K562 (cell line): ENCODE data around the gene NTM. TPM values are rescaled to one million over a fixed set of nuclear protein-coding genes. Genes with fewer than 3 reads are reported as not detected.

Experiments used
- ATAC-seq: fragments of 200-7000 bp; cut with Tn5 transposase; 3 replicates; pipeline ENCODE4 v1.9.1; 2020; ENCODE audit warnings: moderate library complexity
- BruUV-seq: library from RNA; stranded (reverse); fragments of 400-500 nt; replicated peaks from 2 replicates; lab custom pipeline; 2021; lab: Mats Ljungman, UMichigan
- CTCF ChIA-PET: fragments of 300-600 bp; formaldehyde crosslinking; extraction: SDS; loops from one replicate; lab custom pipeline; 2021; ENCODE audit warnings: low intra/inter-chr PET ratio; lab: Yijun Ruan, JAX
- POLR2A ChIA-PET: fragments of 300-600, 350-650 bp; sonication (Branson Sonifier 250); formaldehyde crosslinking; extraction: SDS; loops from one replicate; lab custom pipeline; 2021; ENCODE audit warnings: antibody characterized with exemption, inconsistent platforms; lab: Yijun Ruan, JAX
- DNase-seq, 4 experiments: peaks; one replicate each; pipeline versions ENCODE4 v3.0.0 to v3.0.0-alpha.2; 2011 to 2018; ENCODE audit warnings: low spot score in 3 of 4, mixed read lengths in 3 of 4; ENCODE audit errors: extremely low read depth in 1 of 4
- FAIRE-seq: peaks from 2 replicates; lab custom pipeline; 2011; peaks lifted over from hg19 to GRCh38; lab: Jason Lieb, UNC
- H2AFZ ChIP-seq: 2 replicates; pipeline ENCODE4 v1.6.0; 2011; ENCODE audit warnings: low read depth, low read length, control low read depth, inconsistent platforms
- H3K27ac ChIP-seq: fragments of 200-600 bp; 3 replicates; pipeline ENCODE4 v1.8.0; 2011; ENCODE audit warnings: low read depth, mild to moderate bottlenecking, control low read depth, inconsistent platforms, low read length, moderate library complexity, mixed read lengths; ENCODE audit errors: extremely low read depth
- H3K27me3 ChIP-seq, 2 experiments: fragments of 300-600 bp in 1 of 2; 2 replicates in 1 of 2; 3 replicates in 1 of 2; pipeline versions ENCODE4 v1.6.0 to v1.8.0; 2011; ENCODE audit warnings: inconsistent platforms in 2 of 2, low read length in 2 of 2, mild to moderate bottlenecking in 1 of 2, mixed read lengths in 1 of 2, moderate library complexity in 1 of 2; ENCODE audit not compliant: control insufficient read depth in 2 of 2, insufficient read depth in 2 of 2
- H3K36me3 ChIP-seq: fragments of 300-600 bp; 3 replicates; pipeline ENCODE4 v1.8.0; 2011; ENCODE audit warnings: mild to moderate bottlenecking, low read length, inconsistent platforms; ENCODE audit not compliant: control insufficient read depth, insufficient read depth
- H3K4me1 ChIP-seq, 2 experiments: fragments of 200-600 bp in 1 of 2; replicated peaks in 1 of 2; 2 replicates in 1 of 2; 3 replicates in 1 of 2; pipeline versions ENCODE4 v1.5.1 to v1.8.0; 2011; ENCODE audit warnings: inconsistent platforms in 2 of 2, low read length in 2 of 2, mild to moderate bottlenecking in 1 of 2, mixed read lengths in 1 of 2, moderate library complexity in 1 of 2; ENCODE audit not compliant: control insufficient read depth in 2 of 2, insufficient read depth in 2 of 2
- H3K4me2 ChIP-seq: 2 replicates; pipeline ENCODE4 v1.6.1; 2011; ENCODE audit warnings: low read length, control low read depth, inconsistent platforms, mixed read lengths; ENCODE audit not compliant: insufficient read depth
- H3K4me3 ChIP-seq: fragments of 200-600 bp; sonication (generic), shearing (Covaris generic); 2 replicates; pipeline ENCODE4 v1.5.1; 2016; ENCODE audit warnings: control low read depth, inconsistent platforms
- H3K79me2 ChIP-seq: fragments of 200-600 bp; 3 replicates; pipeline ENCODE4 v1.8.0; 2011; ENCODE audit warnings: low read length, inconsistent platforms; ENCODE audit not compliant: control insufficient read depth, insufficient read depth
- H3K9ac ChIP-seq, 2 experiments: 2 replicates each; pipeline versions ENCODE4 v1.6.0 to v1.6.1; 2011; ENCODE audit warnings: low read depth in 2 of 2, low read length in 2 of 2, control low read depth in 1 of 2, inconsistent platforms in 1 of 2, mild to moderate bottlenecking in 1 of 2, mixed read lengths in 1 of 2; ENCODE audit not compliant: insufficient read depth in 1 of 2
- H3K9me1 ChIP-seq: one replicate; pipeline ENCODE4 v1.6.0; 2011; ENCODE audit warnings: inconsistent platforms, mild to moderate bottlenecking, low read length, moderate library complexity; ENCODE audit not compliant: control insufficient read depth, insufficient read depth
- H3K9me3 ChIP-seq: replicated peaks from 2 replicates; pipeline ENCODE4 v1.5.1; 2011; ENCODE audit warnings: low read depth, low read length, inconsistent platforms; ENCODE audit not compliant: control insufficient read depth, insufficient read depth
- H4K20me1 ChIP-seq: replicated peaks from 2 replicates; pipeline ENCODE4 v1.6.1; 2011; ENCODE audit warnings: low read length, inconsistent platforms, mixed read lengths; ENCODE audit not compliant: control insufficient read depth, insufficient read depth
- ASH1L ChIP-seq: fragments of 450-650 bp; IDR thresholded peaks from 2 replicates; pipeline ENCODE4 v1.6.1; 2018; ENCODE audit warnings: borderline replicate concordance, mild to moderate bottlenecking, low read depth; ENCODE audit not compliant: partially characterized antibody
- DIDO1 ChIP-seq: fragments of 450-650 bp; IDR thresholded peaks from 2 replicates; pipeline ENCODE4 v1.6.1; 2016; ENCODE audit warnings: low read depth, missing biosample characterization, missing genetic modification characterization
- HEY1 ChIP-seq: fragments of 250-450 bp; sonication (Bioruptor Pico); IDR thresholded peaks from 2 replicates; pipeline ENCODE4 v1.5.0; 2020; ENCODE audit warnings: mild to moderate bottlenecking, moderate library complexity, borderline replicate concordance
- PRMT5 ChIP-seq: sonication (generic); formaldehyde crosslinking; IDR thresholded peaks from 2 replicates; pipeline ENCODE4 v1.5.0; 2020; ENCODE audit warnings: missing genetic modification reagents
- XRCC3 ChIP-seq: fragments of 450-650 bp; IDR thresholded peaks from 2 replicates; pipeline ENCODE4 v1.6.1; 2017; ENCODE audit warnings: mild to moderate bottlenecking, moderate library complexity
- ZFX ChIP-seq: sonication (generic); formaldehyde crosslinking; IDR thresholded peaks from 2 replicates; pipeline ENCODE4 v1.8.0; 2022; ENCODE audit warnings: mild to moderate bottlenecking, missing genetic modification reagents, moderate library complexity
- WGBS: fragments of 100-300 bp; shearing (Covaris generic); methylation state at CpG from one replicate; pipeline ENCODE4 v1.1.6; 2016; ENCODE audit warnings: low coverage, mixed read lengths; ENCODE audit not compliant: insufficient coverage; ENCODE audit errors: missing lambda C conversion rate; 5-methylcytosine and 5-hydroxymethylcytosine counted together
- in situ Hi-C: fragments of 300-500 bp; cut with MboI; formaldehyde crosslinking; loops from 4 replicates; pipeline ENCODE4 v1.15.0; 2018; ENCODE audit warnings: inconsistent platforms, mixed read lengths
- intact Hi-C: fragments of 100-400 bp; cut with micrococcal nuclease; formaldehyde crosslinking; loops from 2 replicates; pipeline ENCODE4 v1.14.2; 2022
- polyA plus RNA-seq, 8 experiments: library from polyadenylated mRNA; depleted of rRNA in 4 of 8; stranded (reverse) in 5 of 8; unstranded in 3 of 8; fragments of >200 nt; fragmentation: Nextera tagmentation in 2 of 8; fragmentation: Illumina TruSeq in 1 of 8; extraction: Ambion mirVana in 2 of 8; extraction: Trizol in 1 of 8; gene quantifications; 2 replicates each; pipeline versions ENCODE4 v1.2.1 to v1.2.3, GENCODE V29; 2011 to 2014; ENCODE audit warnings: inconsistent platforms in 1 of 8, missing spikeins in 1 of 8
- total RNA-seq, 7 experiments: library from RNA; depleted of rRNA in 6 of 7; stranded (reverse); fragments of >200 nt in 6 of 7; fragmentation: Illumina TruSeq in 2 of 7; extraction: Trizol in 2 of 7; gene quantifications; 2 replicates each; pipeline versions ENCODE4 v1.2.1 to v1.2.3, GENCODE V29; 2011 to 2021; ENCODE audit warnings: low replicate concordance in 1 of 7
- TF ChIP-seq, protein P1 (sequence below): sonication (generic); formaldehyde crosslinking; IDR thresholded peaks from 2 replicates; pipeline ENCODE4 v1.8.1; 2023; ENCODE audit warnings: mild to moderate bottlenecking, missing genetic modification reagents
- TF ChIP-seq, protein P2 (sequence below): fragments of 250-450 bp; sonication (Bioruptor Pico); IDR thresholded peaks from 2 replicates; pipeline ENCODE4 v1.4.0; 2020
- TF ChIP-seq, protein P3 (sequence below): IDR thresholded peaks from 3 replicates; pipeline ENCODE4 v1.6.1; 2011; ENCODE audit warnings: borderline replicate concordance, mild to moderate bottlenecking, moderate library complexity; ENCODE audit not compliant: insufficient read length; ENCODE audit errors: extremely low read depth
- TF ChIP-seq, protein P4 (sequence below): IDR thresholded peaks from 2 replicates; pipeline ENCODE4 v1.6.1; 2012; ENCODE audit warnings: low read depth, low read length, improper control_type of control experiment, borderline replicate concordance

The NTM gene
- total and polyA plus RNA-seq, 9 of the 15 experiments (the other 6 are each of a cell fraction or from before 2014, with no cell fraction given) = not detected

DNA sequence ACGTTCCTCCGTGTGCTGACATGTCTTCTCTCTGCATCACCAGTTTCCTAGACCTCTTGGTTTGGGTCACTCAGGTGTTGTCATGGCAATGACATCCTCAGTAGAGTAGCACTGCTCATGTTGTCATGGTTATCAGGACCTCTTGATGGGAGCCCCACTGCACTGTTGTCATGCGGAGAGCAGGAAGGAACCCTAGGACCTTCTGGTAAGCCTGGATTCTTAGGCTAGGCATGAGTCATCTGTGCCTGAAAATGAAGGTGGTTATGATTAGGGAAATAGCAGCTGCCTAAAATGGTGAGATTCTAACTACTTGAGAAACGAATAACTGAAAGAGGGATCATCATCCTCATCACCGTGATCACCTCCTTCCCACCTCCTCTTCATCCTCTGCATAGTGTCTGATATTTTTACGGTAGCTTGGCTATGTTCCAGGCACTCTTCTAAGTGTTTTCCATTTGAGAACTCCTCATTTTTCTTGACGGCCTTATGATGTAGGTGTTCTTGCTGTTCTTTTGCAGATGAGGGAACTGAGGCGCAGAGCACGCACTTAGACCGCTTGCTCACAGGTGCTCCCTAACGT, 858.4 kb downstream of the NTM start:
- no peak for FAIRE-seq
- H3K9ac ChIP-seq = no peak overlapping the region
- H3K36me3 ChIP-seq = no peaks in the 10 kb centered on the region
- TF ChIP-seq HEY1 (CRISPR knock-in tag) (no peak), ZFX (CRISPR knock-in tag) (no peak), ASH1L (no peak), DIDO1 (tag) (no peak), PRMT5 (no peak), XRCC3 (no peak)
- TF ChIP-seq, protein P1, sequence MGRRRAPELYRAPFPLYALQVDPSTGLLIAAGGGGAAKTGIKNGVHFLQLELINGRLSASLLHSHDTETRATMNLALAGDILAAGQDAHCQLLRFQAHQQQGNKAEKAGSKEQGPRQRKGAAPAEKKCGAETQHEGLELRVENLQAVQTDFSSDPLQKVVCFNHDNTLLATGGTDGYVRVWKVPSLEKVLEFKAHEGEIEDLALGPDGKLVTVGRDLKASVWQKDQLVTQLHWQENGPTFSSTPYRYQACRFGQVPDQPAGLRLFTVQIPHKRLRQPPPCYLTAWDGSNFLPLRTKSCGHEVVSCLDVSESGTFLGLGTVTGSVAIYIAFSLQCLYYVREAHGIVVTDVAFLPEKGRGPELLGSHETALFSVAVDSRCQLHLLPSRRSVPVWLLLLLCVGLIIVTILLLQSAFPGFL = no peak
- TF ChIP-seq, protein P2, sequence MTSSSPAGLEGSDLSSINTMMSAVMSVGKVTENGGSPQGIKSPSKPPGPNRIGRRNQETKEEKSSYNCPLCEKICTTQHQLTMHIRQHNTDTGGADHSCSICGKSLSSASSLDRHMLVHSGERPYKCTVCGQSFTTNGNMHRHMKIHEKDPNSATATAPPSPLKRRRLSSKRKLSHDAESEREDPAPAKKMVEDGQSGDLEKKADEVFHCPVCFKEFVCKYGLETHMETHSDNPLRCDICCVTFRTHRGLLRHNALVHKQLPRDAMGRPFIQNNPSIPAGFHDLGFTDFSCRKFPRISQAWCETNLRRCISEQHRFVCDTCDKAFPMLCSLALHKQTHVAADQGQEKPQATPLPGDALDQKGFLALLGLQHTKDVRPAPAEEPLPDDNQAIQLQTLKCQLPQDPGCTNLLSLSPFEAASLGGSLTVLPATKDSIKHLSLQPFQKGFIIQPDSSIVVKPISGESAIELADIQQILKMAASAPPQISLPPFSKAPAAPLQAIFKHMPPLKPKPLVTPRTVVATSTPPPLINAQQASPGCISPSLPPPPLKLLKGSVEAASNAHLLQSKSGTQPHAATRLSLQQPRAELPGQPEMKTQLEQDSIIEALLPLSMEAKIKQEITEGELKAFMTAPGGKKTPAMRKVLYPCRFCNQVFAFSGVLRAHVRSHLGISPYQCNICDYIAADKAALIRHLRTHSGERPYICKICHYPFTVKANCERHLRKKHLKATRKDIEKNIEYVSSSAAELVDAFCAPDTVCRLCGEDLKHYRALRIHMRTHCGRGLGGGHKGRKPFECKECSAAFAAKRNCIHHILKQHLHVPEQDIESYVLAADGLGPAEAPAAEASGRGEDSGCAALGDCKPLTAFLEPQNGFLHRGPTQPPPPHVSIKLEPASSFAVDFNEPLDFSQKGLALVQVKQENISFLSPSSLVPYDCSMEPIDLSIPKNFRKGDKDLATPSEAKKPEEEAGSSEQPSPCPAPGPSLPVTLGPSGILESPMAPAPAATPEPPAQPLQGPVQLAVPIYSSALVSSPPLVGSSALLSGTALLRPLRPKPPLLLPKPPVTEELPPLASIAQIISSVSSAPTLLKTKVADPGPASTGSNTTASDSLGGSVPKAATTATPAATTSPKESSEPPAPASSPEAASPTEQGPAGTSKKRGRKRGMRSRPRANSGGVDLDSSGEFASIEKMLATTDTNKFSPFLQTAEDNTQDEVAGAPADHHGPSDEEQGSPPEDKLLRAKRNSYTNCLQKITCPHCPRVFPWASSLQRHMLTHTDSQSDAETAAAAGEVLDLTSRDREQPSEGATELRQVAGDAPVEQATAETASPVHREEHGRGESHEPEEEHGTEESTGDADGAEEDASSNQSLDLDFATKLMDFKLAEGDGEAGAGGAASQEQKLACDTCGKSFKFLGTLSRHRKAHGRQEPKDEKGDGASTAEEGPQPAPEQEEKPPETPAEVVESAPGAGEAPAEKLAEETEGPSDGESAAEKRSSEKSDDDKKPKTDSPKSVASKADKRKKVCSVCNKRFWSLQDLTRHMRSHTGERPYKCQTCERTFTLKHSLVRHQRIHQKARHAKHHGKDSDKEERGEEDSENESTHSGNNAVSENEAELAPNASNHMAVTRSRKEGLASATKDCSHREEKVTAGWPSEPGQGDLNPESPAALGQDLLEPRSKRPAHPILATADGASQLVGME = no peak
- TF ChIP-seq, protein P3, sequence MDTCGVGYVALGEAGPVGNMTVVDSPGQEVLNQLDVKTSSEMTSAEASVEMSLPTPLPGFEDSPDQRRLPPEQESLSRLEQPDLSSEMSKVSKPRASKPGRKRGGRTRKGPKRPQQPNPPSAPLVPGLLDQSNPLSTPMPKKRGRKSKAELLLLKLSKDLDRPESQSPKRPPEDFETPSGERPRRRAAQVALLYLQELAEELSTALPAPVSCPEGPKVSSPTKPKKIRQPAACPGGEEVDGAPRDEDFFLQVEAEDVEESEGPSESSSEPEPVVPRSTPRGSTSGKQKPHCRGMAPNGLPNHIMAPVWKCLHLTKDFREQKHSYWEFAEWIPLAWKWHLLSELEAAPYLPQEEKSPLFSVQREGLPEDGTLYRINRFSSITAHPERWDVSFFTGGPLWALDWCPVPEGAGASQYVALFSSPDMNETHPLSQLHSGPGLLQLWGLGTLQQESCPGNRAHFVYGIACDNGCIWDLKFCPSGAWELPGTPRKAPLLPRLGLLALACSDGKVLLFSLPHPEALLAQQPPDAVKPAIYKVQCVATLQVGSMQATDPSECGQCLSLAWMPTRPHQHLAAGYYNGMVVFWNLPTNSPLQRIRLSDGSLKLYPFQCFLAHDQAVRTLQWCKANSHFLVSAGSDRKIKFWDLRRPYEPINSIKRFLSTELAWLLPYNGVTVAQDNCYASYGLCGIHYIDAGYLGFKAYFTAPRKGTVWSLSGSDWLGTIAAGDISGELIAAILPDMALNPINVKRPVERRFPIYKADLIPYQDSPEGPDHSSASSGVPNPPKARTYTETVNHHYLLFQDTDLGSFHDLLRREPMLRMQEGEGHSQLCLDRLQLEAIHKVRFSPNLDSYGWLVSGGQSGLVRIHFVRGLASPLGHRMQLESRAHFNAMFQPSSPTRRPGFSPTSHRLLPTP = no peak
- TF ChIP-seq, protein P4, sequence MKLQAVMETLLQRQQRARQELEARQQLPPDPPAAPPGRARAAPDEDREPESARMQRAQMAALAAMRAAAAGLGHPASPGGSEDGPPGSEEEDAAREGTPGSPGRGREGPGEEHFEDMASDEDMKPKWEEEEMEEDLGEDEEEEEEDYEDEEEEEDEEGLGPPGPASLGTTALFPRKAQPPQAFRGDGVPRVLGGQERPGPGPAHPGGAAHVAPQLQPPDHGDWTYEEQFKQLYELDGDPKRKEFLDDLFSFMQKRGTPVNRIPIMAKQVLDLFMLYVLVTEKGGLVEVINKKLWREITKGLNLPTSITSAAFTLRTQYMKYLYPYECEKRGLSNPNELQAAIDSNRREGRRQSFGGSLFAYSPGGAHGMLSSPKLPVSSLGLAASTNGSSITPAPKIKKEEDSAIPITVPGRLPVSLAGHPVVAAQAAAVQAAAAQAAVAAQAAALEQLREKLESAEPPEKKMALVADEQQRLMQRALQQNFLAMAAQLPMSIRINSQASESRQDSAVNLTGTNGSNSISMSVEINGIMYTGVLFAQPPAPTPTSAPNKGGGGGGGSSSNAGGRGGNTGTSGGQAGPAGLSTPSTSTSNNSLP = no peak

More for the DNA sequence above, 858.4 kb downstream of the NTM start:
- Histone ChIP-seq H3K79me2 (no peaks in the 10 kb centered on the region), H3K4me2 (no peak overlapping the region), H3K9me1 (no peaks in the 10 kb centered on the region), H3K9me3 (no peaks in the 10 kb centered on the region), H3K4me3 (no peak overlapping the region), H3K27ac (no peak overlapping the region), H4K20me1 (no peaks in the 10 kb centered on the region), H3K4me1 (no peaks in the 10 kb centered on the region), H3K27me3 (no peaks in the 10 kb centered on the region), H2AFZ (no peak overlapping the region)
- WGBS = 4% methylated on average over 11 of the region's 11 CpGs
- intact Hi-C loops = no loop called here
- no TSS peak for BruUV-seq
- in situ Hi-C loops = no loop called here
- no peak for ATAC-seq
- POLR2A ChIA-PET = no interaction called here
- CTCF ChIA-PET = no interaction called here
- no peak for DNase-seq
